ENCODE data around the gene HTT.

The HTT gene

GRCh38 chr4:3263053-3263875 lies 188.8 kb downstream of the HTT start:
- no peak for DNase-seq (ENCODE audit: low read depth, low spot score)

GRCh38 chr4:3263876-3264193 lies 189.4 kb downstream of the HTT start:
- no peak for DNase-seq (ENCODE audit: low read depth, low spot score)

GRCh38 chr4:3266076-3266475 lies 191.6 kb downstream of the HTT start:
- DNase-seq (ENCODE audit: low read depth, low spot score), result no peak

- DNase-seq (ENCODE audit: low read depth, low spot score), result no peak
Measured at GRCh38 chr4:3267576-3268394, 193.3 kb downstream of the HTT start.

GRCh38 chr4:3268395-3269104 lies 194.1 kb downstream of the HTT start:
- DNase-seq (ENCODE audit: low read depth, low spot score), result no peak

GRCh38 chr4:3269105-3269927 lies 194.8 kb downstream of the HTT start:
- no peak for DNase-seq (ENCODE audit: low read depth, low spot score)

GRCh38 chr4:3269991-3270611 lies 195.6 kb downstream of the HTT start:
- DNase-seq (ENCODE audit: low read depth, low spot score), result no peak

- DNase-seq (ENCODE audit: low read depth, low spot score), result no peak
Measured at GRCh38 chr4:3271131-3271530, 196.7 kb downstream of the HTT start.

- no peak for DNase-seq (ENCODE audit: low read depth, low spot score)
Measured at GRCh38 chr4:3276986-3277385, 202.5 kb downstream of the HTT start.

GRCh38 chr4:3280466-3280865 lies 206.0 kb downstream of the HTT start:
- DNase-seq (ENCODE audit: low read depth, low spot score), result no peak

GRCh38 chr4:3283483-3283882 lies 209.0 kb downstream of the HTT start:
- no peak for DNase-seq (ENCODE audit: low read depth, low spot score)

- no peak for DNase-seq (ENCODE audit: low read depth, low spot score)
Measured at GRCh38 chr4:3283916-3284315, 209.4 kb downstream of the HTT start.

GRCh38 chr4:3284734-3285557 lies 210.5 kb downstream of the HTT start:
- DNase-seq (ENCODE audit: low read depth, low spot score), result no peak

- no peak for DNase-seq (ENCODE audit: low read depth, low spot score)
Measured at GRCh38 chr4:3285558-3286334, 211.3 kb downstream of the HTT start.

GRCh38 chr4:3286335-3287175 lies 212.1 kb downstream of the HTT start:
- no peak for DNase-seq (ENCODE audit: low read depth, low spot score)

- no peak for DNase-seq (ENCODE audit: low read depth, low spot score)
Measured at GRCh38 chr4:3287271-3287971, 212.9 kb downstream of the HTT start.

- no peak for DNase-seq (ENCODE audit: low read depth, low spot score)
Measured at GRCh38 chr4:3287972-3288570, 213.6 kb downstream of the HTT start.
